Smooth muscle cell (in vitro differentiated cells): ENCODE data around the gene CAB39L. TPM values are rescaled to one million over a fixed set of nuclear protein-coding genes. Genes with fewer than 3 reads are reported as not detected.

ENCODE experiments used
- DNase-seq: peaks from one replicate; lab custom pipeline; 2025; ENCODE audit not compliant: unreplicated experiment; lab: John Stamatoyannopoulos, UW
- H2AFZ ChIP-seq: fragments of 200-600 bp; sonication (generic); 2 replicates; pipeline ENCODE4 v1.6.0; 2016; ENCODE audit warnings: antibody characterized with exemption, low read depth, mild to moderate bottlenecking
- H3F3A ChIP-seq: fragments of 200-600 bp; sonication (generic); 2 replicates; pipeline ENCODE4 v1.6.0; 2017; ENCODE audit warnings: antibody characterized with exemption, low read depth
- H3K27ac ChIP-seq: fragments of 200-600 bp; sonication (generic); 2 replicates; pipeline ENCODE4 v1.5.1; 2016; ENCODE audit warnings: low read depth, mild to moderate bottlenecking
- H3K27me3 ChIP-seq: fragments of 200-600 bp; sonication (generic); 2 replicates; pipeline ENCODE4 v1.6.1; 2016; ENCODE audit warnings: low read depth, mild to moderate bottlenecking
- H3K36me3 ChIP-seq: fragments of 200-600 bp; sonication (generic); 2 replicates; pipeline ENCODE4 v1.5.1; 2016; ENCODE audit warnings: low read depth
- H3K4me1 ChIP-seq: fragments of 200-600 bp; sonication (generic); 2 replicates; pipeline ENCODE4 v1.5.1; 2016; ENCODE audit warnings: low read depth
- H3K4me2 ChIP-seq: fragments of 200-600 bp; sonication (generic); 2 replicates; pipeline ENCODE4 v1.6.0; 2016; ENCODE audit warnings: mild to moderate bottlenecking
- H3K4me3 ChIP-seq: fragments of 200-600 bp; sonication (generic); 2 replicates; pipeline ENCODE4 v1.5.1; 2016; ENCODE audit warnings: mild to moderate bottlenecking
- H3K79me2 ChIP-seq: fragments of 200-600 bp; sonication (generic); 2 replicates; pipeline ENCODE4 v1.6.0; 2016; ENCODE audit warnings: low read depth, mild to moderate bottlenecking
- H3K9ac ChIP-seq: fragments of 200-600 bp; sonication (generic); 2 replicates; pipeline ENCODE4 v1.6.0; 2016; ENCODE audit warnings: low read depth
- H3K9me3 ChIP-seq: fragments of 200-600 bp; sonication (generic); replicated peaks from 2 replicates; pipeline ENCODE4 v1.5.1; 2016; ENCODE audit warnings: low read depth
- H4K20me1 ChIP-seq: fragments of 200-600 bp; sonication (generic); 2 replicates; pipeline ENCODE4 v1.6.0; 2016; ENCODE audit warnings: low read depth
- CTCF ChIP-seq: fragments of 200-600 bp; sonication (generic); IDR thresholded peaks from 2 replicates; pipeline ENCODE4 v1.5.1; 2017; ENCODE audit warnings: borderline replicate concordance, mild to moderate bottlenecking, antibody characterized with exemption; ENCODE audit not compliant: insufficient read depth, poor library complexity, severe bottlenecking
- WGBS: methylation state at CpG from one replicate; pipeline ENCODE4 v1.1.7; 2016; ENCODE audit warnings: low lambda C conversion rate; 5-methylcytosine and 5-hydroxymethylcytosine counted together
- polyA plus RNA-seq: library from polyadenylated mRNA; unstranded; fragments of >200 nt; fragmentation: Nextera tagmentation; extraction: Ambion mirVana; gene quantifications from 2 replicates; pipeline ENCODE4 v1.2.1, GENCODE V29; 2016
- total RNA-seq: library from RNA; depleted of rRNA; stranded (reverse); fragments of >200 nt; gene quantifications from 2 replicates; pipeline ENCODE4 v1.2.3, GENCODE V29; 2014

CAB39L gene
- total and polyA plus RNA-seq, 2 experiments from 2014 or later, result 13.2 to 13.8 TPM

- DNase-seq, result no peak
- Histone ChIP-seq H3K27ac (no peak overlapping the region), H3K9ac (no peak overlapping the region), H2AFZ (no peak overlapping the region), H3K9me3 (peaks cover 8% of the 10 kb centered on the region), H3K4me1 (no peaks in the 10 kb centered on the region), H3F3A (no peaks in the 10 kb centered on the region), H3K36me3 (no peaks in the 10 kb centered on the region), H3K27me3 (no peaks in the 10 kb centered on the region), H3K4me3 (no peak overlapping the region), H3K79me2 (no peaks in the 10 kb centered on the region), H3K4me2 (no peak overlapping the region), H4K20me1 (no peaks in the 10 kb centered on the region)
- no peak for TF ChIP-seq CTCF
- WGBS, result 76% methylated on average over 3 of the region's 3 CpGs
These were observed 34.9 kb downstream of the CAB39L start for GRCh38 chr13:49409008-49409407.

DNA sequence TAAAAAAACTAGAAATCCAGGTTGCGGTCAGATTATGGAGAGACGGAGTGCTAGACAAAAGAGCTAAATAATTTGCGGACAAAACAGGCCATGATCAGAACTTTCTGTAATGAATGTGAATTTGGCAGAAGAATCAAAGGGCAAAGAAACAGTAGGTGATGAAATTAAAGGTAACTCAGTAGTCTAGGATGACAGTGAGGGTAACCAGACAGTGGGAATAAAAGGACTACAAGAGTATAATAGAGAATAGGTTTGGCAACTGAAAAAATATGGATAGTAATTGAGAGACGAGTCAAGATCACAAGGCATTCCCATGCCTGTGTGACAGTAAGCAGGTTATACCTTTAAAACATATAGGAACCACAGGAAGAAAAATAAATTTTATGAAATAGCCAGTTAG is 35.9 kb downstream of the CAB39L start:
- no peaks in the 10 kb centered on the region for H3K79me2 ChIP-seq
- DNase-seq, result no peak
- no peaks in the 10 kb centered on the region for H4K20me1 ChIP-seq
- H3K4me3 ChIP-seq, result no peak overlapping the region
- 95% methylated on average over 4 of the region's 4 CpGs for whole genome bisulfite sequencing
- H3K4me2 ChIP-seq, result no peak overlapping the region
- no peak overlapping the region for H3K27ac ChIP-seq
- H3K9ac ChIP-seq, result no peak overlapping the region
- H3K36me3 ChIP-seq, result no peaks in the 10 kb centered on the region
- H3K27me3 ChIP-seq, result no peaks in the 10 kb centered on the region
- peaks cover 8% of the 10 kb centered on the region for H3K9me3 ChIP-seq
- no peak for TF ChIP-seq CTCF
- no peaks in the 10 kb centered on the region for H3K4me1 ChIP-seq
- H2AFZ ChIP-seq, result no peak overlapping the region
- no peaks in the 10 kb centered on the region for H3F3A ChIP-seq

DNA sequence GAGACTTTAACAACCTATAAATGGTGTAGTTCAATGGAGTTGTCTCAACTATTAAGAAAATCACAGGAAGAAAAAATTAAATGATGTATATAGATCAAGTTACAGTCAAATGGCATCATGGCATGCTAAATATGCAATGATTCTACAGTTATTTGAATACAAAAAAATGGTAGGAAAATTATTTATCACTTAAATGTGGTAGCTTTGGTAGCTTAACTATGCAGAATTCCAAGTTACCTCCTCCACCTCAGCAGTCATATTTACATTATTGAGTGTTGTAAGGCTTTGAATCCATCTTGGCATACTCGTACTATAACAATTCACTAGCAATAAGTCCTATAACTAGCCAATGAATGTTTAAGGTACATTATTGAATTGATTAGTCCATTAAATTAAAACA is 36.8 kb downstream of the CAB39L start:
- no peak overlapping the region for H2AFZ ChIP-seq
- peaks cover 8% of the 10 kb centered on the region for H3K9me3 ChIP-seq
- whole genome bisulfite sequencing, result 97% methylated on average over 1 of the region's 1 CpG
- no peak overlapping the region for H3K27ac ChIP-seq
- TF ChIP-seq CTCF, result no peak
- H4K20me1 ChIP-seq, result no peaks in the 10 kb centered on the region
- H3K79me2 ChIP-seq, result no peaks in the 10 kb centered on the region
- no peak overlapping the region for H3K4me2 ChIP-seq
- no peaks in the 10 kb centered on the region for H3K36me3 ChIP-seq
- no peaks in the 10 kb centered on the region for H3K27me3 ChIP-seq
- no peak overlapping the region for H3K9ac ChIP-seq
- H3K4me3 ChIP-seq, result no peak overlapping the region
- no peaks in the 10 kb centered on the region for H3F3A ChIP-seq
- DNase-seq, result no peak
- H3K4me1 ChIP-seq, result no peaks in the 10 kb centered on the region

DNA sequence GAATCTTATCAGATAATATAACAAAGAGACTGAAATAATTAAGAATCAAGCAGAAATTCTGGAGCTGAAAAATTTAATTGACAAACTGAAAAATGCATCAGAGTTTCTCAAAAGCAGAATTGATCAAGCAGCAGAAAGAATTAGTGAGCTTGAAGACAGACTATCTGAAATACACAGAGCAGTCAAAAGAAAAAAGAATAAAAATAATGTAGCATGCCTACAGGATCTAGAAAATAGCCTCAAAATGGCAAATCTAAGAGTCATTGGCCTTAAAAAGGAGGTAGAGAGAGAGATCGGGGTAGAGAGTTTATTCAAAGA is 39.2 kb downstream of the CAB39L start:
- TF ChIP-seq CTCF, result no peak
- H3K4me2 ChIP-seq, result no peak overlapping the region
- no peaks in the 10 kb centered on the region for H3K79me2 ChIP-seq
- no peak overlapping the region for H3K27ac ChIP-seq
- peaks cover 11% of the 10 kb centered on the region for H3F3A ChIP-seq
- H3K27me3 ChIP-seq, result no peaks in the 10 kb centered on the region
- peaks cover 8% of the 10 kb centered on the region for H3K9me3 ChIP-seq
- H4K20me1 ChIP-seq, result no peaks in the 10 kb centered on the region
- no peak for DNase-seq
- 67% methylated on average over 1 of the region's 1 CpG for WGBS
- H3K4me3 ChIP-seq, result no peak overlapping the region
- H3K9ac ChIP-seq, result no peak overlapping the region
- H2AFZ ChIP-seq, result no peak overlapping the region
- H3K4me1 ChIP-seq, result peaks cover 5% of the 10 kb centered on the region
- H3K36me3 ChIP-seq, result no peaks in the 10 kb centered on the region
